GM23338 (cell line): ENCODE data around the gene STX1B. TPM values are rescaled to one million over a fixed set of nuclear protein-coding genes. Genes with fewer than 3 reads are reported as not detected.

ENCODE experiments used
- ATAC-seq: fragments of 200-7000 bp; cut with Tn5 transposase; 3 replicates; pipeline ENCODE4 v1.9.1; 2020
- DNase-seq: peaks from one replicate; pipeline ENCODE4 v3.0.0-alpha.2; 2015; ENCODE audit warnings: low spot score
- H2AFZ ChIP-seq: fragments of 200-600 bp; sonication (generic); 2 replicates; pipeline ENCODE4 v1.8.0; 2016; ENCODE audit warnings: antibody characterized with exemption, mild to moderate bottlenecking, moderate library complexity
- H3F3A ChIP-seq: fragments of 200-600 bp; sonication (generic); replicated peaks from 2 replicates; pipeline ENCODE4 v1.8.0; 2017; ENCODE audit warnings: antibody characterized with exemption, mixed run types, low read depth
- H3K27ac ChIP-seq: fragments of 200-600 bp; sonication (generic); 2 replicates; pipeline ENCODE4 v1.6.1; 2016; ENCODE audit warnings: low read depth
- H3K27me3 ChIP-seq: fragments of 200-600 bp; sonication (generic); 2 replicates; pipeline ENCODE4 v1.8.0; 2016; ENCODE audit warnings: mild to moderate bottlenecking, mixed run types, moderate library complexity; ENCODE audit not compliant: insufficient read depth
- H3K36me3 ChIP-seq: fragments of 200-600 bp; sonication (generic); 2 replicates; pipeline ENCODE4 v1.8.0; 2016; ENCODE audit warnings: mild to moderate bottlenecking; ENCODE audit not compliant: insufficient read depth
- H3K4me1 ChIP-seq: fragments of 200-600 bp; sonication (generic); 2 replicates; pipeline ENCODE4 v1.8.0; 2016; ENCODE audit warnings: mild to moderate bottlenecking, moderate library complexity; ENCODE audit not compliant: insufficient read depth
- H3K4me2 ChIP-seq: fragments of 200-600 bp; sonication (generic); 2 replicates; pipeline ENCODE4 v1.7.1; 2017; ENCODE audit warnings: mixed run types
- H3K4me3 ChIP-seq: fragments of 200-600 bp; sonication (generic); 2 replicates; pipeline ENCODE4 v1.6.1; 2016; ENCODE audit warnings: mixed run types
- H3K79me2 ChIP-seq: fragments of 200-600 bp; sonication (generic); replicated peaks from 2 replicates; pipeline ENCODE4 v1.8.0; 2017; ENCODE audit warnings: mild to moderate bottlenecking; ENCODE audit not compliant: insufficient read depth
- H3K9me2 ChIP-seq: fragments of 200-600 bp; sonication (generic); 2 replicates; pipeline ENCODE4 v1.8.0; 2017; ENCODE audit not compliant: insufficient read depth
- H4K20me1 ChIP-seq: fragments of 200-600 bp; sonication (generic); replicated peaks from 2 replicates; pipeline ENCODE4 v1.8.0; 2017; ENCODE audit warnings: mild to moderate bottlenecking; ENCODE audit not compliant: insufficient read depth
- H3K27ac Mint-ChIP-seq: 2 replicates; pipeline ENCODE4 v1.8.0; 2020; ENCODE audit warnings: inconsistent platforms, mild to moderate bottlenecking, moderate library complexity, mixed read lengths
- H3K27me3 Mint-ChIP-seq: 3 replicates; pipeline ENCODE4 v1.8.0; 2022; ENCODE audit warnings: low read depth, mild to moderate bottlenecking, moderate library complexity, mixed read lengths, inconsistent platforms; ENCODE audit not compliant: insufficient read depth, poor library complexity
- H3K36me3 Mint-ChIP-seq: 3 replicates; pipeline ENCODE4 v1.8.0; 2021; ENCODE audit warnings: low read depth, mild to moderate bottlenecking, inconsistent platforms, moderate library complexity, mixed read lengths
- H3K4me1 Mint-ChIP-seq: 3 replicates; pipeline ENCODE4 v1.8.0; 2020; ENCODE audit warnings: mild to moderate bottlenecking, inconsistent platforms, mixed read lengths
- H3K4me3 Mint-ChIP-seq: 3 replicates; pipeline ENCODE4 v1.8.0; 2021; ENCODE audit warnings: moderate library complexity, mild to moderate bottlenecking, inconsistent platforms, mixed read lengths
- H3K9me3 Mint-ChIP-seq: 3 replicates; pipeline ENCODE4 v1.8.0; 2020; ENCODE audit warnings: moderate library complexity, mild to moderate bottlenecking, inconsistent platforms, mixed read lengths
- CREB1 ChIP-seq: fragments of 250-450 bp; sonication (Bioruptor Pico); IDR thresholded peaks from 2 replicates; pipeline ENCODE4 v1.5.0; 2020; ENCODE audit warnings: low read depth, mild to moderate bottlenecking, moderate library complexity
- EZH2 ChIP-seq: fragments of 200-600 bp; sonication (generic); IDR thresholded peaks from one replicate; pipeline ENCODE4 v1.8.0; 2017; ENCODE audit warnings: antibody characterized with exemption, mild to moderate bottlenecking, low read depth; ENCODE audit not compliant: unreplicated experiment
- ZNF331 ChIP-seq: fragments of 250-450 bp; sonication (Bioruptor Pico); IDR thresholded peaks from 2 replicates; pipeline ENCODE4 v1.5.0; 2020; ENCODE audit warnings: low read depth, mild to moderate bottlenecking, moderate library complexity
- polyA plus RNA-seq: library from polyadenylated mRNA; unstranded; fragments of >200 nt; fragmentation: Nextera tagmentation; extraction: Ambion mirVana; gene quantifications from 2 replicates; pipeline ENCODE4 v1.2.1, GENCODE V29; 2016
- total RNA-seq: library from RNA; depleted of rRNA; stranded (reverse); fragments of >200 nt; shearing (Covaris generic); gene quantifications from 2 replicates; pipeline ENCODE4 v1.2.3, GENCODE V29; 2014
- TF ChIP-seq, protein P1 (sequence below): fragments of 250-450 bp; sonication (Bioruptor Pico); IDR thresholded peaks from 2 replicates; pipeline ENCODE4 v1.5.0; 2020; ENCODE audit warnings: mild to moderate bottlenecking, moderate library complexity
- TF ChIP-seq, protein P2 (sequence below): IDR thresholded peaks from one replicate; pipeline ENCODE4 v1.6.1; 2018; ENCODE audit warnings: antibody characterized with exemption; ENCODE audit not compliant: unreplicated experiment
- TF ChIP-seq, protein P3 (sequence below): IDR thresholded peaks from 2 replicates; pipeline ENCODE4 v1.6.1; 2016; ENCODE audit warnings: antibody characterized with exemption
- TF ChIP-seq, protein P4 (sequence below), 2 experiments: fragments of 200-600 bp in 1 of 2; sonication (generic) in 1 of 2; conservative IDR thresholded peaks; 2 replicates each; pipeline versions ENCODE4 v1.5.1 to v1.6.1; 2016 to 2017; ENCODE audit warnings: antibody characterized with exemption in 2 of 2, low read depth in 2 of 2, mild to moderate bottlenecking in 2 of 2, moderate library complexity in 1 of 2

Gene STX1B
- total and polyA plus RNA-seq, 2 experiments from 2014 or later: 1.7 to 9.5 TPM

DNA sequence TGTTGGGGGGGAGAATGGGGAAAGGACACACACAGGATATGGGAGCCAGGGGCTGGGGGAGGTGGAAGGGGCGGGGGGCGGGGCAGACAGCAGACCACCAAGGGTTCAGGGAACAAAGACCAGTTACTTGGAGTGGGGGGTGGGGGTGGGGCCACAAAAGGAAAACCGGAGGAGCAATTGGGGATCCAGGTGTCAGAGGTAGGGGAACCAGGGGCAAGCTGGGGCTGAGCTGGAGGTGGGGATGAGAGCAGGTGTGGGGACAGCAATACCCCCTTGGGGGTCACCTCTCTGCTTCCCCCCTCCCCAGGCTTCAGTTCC is 62.9 kb downstream of the STX1B start:
- TF ChIP-seq, protein P1, sequence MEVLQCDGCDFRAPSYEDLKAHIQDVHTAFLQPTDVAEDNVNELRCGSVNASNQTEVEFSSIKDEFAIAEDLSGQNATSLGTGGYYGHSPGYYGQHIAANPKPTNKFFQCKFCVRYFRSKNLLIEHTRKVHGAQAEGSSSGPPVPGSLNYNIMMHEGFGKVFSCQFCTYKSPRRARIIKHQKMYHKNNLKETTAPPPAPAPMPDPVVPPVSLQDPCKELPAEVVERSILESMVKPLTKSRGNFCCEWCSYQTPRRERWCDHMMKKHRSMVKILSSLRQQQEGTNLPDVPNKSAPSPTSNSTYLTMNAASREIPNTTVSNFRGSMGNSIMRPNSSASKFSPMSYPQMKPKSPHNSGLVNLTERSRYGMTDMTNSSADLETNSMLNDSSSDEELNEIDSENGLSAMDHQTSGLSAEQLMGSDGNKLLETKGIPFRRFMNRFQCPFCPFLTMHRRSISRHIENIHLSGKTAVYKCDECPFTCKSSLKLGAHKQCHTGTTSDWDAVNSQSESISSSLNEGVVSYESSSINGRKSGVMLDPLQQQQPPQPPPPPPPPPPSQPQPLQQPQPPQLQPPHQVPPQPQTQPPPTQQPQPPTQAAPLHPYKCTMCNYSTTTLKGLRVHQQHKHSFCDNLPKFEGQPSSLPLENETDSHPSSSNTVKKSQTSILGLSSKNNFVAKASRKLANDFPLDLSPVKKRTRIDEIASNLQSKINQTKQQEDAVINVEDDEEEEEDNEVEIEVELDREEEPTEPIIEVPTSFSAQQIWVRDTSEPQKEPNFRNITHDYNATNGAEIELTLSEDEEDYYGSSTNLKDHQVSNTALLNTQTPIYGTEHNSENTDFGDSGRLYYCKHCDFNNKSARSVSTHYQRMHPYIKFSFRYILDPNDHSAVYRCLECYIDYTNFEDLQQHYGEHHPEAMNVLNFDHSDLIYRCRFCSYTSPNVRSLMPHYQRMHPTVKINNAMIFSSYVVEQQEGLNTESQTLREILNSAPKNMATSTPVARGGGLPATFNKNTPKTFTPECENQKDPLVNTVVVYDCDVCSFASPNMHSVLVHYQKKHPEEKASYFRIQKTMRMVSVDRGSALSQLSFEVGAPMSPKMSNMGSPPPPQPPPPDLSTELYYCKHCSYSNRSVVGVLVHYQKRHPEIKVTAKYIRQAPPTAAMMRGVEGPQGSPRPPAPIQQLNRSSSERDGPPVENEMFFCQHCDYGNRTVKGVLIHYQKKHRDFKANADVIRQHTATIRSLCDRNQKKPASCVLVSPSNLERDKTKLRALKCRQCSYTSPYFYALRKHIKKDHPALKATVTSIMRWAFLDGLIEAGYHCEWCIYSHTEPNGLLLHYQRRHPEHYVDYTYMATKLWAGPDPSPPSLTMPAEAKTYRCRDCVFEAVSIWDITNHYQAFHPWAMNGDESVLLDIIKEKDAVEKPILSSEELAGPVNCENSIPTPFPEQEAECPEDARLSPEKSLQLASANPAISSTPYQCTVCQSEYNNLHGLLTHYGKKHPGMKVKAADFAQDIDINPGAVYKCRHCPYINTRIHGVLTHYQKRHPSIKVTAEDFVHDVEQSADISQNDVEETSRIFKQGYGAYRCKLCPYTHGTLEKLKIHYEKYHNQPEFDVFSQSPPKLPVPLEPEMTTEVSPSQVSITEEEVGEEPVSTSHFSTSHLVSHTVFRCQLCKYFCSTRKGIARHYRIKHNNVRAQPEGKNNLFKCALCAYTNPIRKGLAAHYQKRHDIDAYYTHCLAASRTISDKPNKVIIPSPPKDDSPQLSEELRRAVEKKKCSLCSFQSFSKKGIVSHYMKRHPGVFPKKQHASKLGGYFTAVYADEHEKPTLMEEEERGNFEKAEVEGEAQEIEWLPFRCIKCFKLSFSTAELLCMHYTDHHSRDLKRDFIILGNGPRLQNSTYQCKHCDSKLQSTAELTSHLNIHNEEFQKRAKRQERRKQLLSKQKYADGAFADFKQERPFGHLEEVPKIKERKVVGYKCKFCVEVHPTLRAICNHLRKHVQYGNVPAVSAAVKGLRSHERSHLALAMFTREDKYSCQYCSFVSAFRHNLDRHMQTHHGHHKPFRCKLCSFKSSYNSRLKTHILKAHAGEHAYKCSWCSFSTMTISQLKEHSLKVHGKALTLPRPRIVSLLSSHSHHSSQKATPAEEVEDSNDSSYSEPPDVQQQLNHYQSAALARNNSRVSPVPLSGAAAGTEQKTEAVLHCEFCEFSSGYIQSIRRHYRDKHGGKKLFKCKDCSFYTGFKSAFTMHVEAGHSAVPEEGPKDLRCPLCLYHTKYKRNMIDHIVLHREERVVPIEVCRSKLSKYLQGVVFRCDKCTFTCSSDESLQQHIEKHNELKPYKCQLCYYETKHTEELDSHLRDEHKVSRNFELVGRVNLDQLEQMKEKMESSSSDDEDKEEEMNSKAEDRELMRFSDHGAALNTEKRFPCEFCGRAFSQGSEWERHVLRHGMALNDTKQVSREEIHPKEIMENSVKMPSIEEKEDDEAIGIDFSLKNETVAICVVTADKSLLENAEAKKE (CRISPR knock-in tag): no peak
- TF ChIP-seq, protein P2, sequence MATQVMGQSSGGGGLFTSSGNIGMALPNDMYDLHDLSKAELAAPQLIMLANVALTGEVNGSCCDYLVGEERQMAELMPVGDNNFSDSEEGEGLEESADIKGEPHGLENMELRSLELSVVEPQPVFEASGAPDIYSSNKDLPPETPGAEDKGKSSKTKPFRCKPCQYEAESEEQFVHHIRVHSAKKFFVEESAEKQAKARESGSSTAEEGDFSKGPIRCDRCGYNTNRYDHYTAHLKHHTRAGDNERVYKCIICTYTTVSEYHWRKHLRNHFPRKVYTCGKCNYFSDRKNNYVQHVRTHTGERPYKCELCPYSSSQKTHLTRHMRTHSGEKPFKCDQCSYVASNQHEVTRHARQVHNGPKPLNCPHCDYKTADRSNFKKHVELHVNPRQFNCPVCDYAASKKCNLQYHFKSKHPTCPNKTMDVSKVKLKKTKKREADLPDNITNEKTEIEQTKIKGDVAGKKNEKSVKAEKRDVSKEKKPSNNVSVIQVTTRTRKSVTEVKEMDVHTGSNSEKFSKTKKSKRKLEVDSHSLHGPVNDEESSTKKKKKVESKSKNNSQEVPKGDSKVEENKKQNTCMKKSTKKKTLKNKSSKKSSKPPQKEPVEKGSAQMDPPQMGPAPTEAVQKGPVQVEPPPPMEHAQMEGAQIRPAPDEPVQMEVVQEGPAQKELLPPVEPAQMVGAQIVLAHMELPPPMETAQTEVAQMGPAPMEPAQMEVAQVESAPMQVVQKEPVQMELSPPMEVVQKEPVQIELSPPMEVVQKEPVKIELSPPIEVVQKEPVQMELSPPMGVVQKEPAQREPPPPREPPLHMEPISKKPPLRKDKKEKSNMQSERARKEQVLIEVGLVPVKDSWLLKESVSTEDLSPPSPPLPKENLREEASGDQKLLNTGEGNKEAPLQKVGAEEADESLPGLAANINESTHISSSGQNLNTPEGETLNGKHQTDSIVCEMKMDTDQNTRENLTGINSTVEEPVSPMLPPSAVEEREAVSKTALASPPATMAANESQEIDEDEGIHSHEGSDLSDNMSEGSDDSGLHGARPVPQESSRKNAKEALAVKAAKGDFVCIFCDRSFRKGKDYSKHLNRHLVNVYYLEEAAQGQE: no peak
- no peak for TF ChIP-seq EZH2
- no peak for TF ChIP-seq CREB1
- TF ChIP-seq, protein P3, sequence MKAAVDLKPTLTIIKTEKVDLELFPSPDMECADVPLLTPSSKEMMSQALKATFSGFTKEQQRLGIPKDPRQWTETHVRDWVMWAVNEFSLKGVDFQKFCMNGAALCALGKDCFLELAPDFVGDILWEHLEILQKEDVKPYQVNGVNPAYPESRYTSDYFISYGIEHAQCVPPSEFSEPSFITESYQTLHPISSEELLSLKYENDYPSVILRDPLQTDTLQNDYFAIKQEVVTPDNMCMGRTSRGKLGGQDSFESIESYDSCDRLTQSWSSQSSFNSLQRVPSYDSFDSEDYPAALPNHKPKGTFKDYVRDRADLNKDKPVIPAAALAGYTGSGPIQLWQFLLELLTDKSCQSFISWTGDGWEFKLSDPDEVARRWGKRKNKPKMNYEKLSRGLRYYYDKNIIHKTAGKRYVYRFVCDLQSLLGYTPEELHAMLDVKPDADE: no peak
- no peak for TF ChIP-seq ZNF331 (CRISPR knock-in tag)
- TF ChIP-seq, protein P4, sequence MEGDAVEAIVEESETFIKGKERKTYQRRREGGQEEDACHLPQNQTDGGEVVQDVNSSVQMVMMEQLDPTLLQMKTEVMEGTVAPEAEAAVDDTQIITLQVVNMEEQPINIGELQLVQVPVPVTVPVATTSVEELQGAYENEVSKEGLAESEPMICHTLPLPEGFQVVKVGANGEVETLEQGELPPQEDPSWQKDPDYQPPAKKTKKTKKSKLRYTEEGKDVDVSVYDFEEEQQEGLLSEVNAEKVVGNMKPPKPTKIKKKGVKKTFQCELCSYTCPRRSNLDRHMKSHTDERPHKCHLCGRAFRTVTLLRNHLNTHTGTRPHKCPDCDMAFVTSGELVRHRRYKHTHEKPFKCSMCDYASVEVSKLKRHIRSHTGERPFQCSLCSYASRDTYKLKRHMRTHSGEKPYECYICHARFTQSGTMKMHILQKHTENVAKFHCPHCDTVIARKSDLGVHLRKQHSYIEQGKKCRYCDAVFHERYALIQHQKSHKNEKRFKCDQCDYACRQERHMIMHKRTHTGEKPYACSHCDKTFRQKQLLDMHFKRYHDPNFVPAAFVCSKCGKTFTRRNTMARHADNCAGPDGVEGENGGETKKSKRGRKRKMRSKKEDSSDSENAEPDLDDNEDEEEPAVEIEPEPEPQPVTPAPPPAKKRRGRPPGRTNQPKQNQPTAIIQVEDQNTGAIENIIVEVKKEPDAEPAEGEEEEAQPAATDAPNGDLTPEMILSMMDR (conservative IDR thresholded peaks at IDR 0.05; ENCODE audit: low read depth in 2 of 2): no peak
- H3K4me3 ChIP-seq: peak overlapping the region; percentile 63
- H3K79me2 ChIP-seq: peaks cover 15% of the 10 kb centered on the region; the same call in 1 of the 2 replicates
- no peaks in the 10 kb centered on the region for H3K27me3 ChIP-seq
- peaks cover 16% of the 10 kb centered on the region for H3K36me3 ChIP-seq
- H4K20me1 ChIP-seq: peaks cover 9% of the 10 kb centered on the region
- H3K27ac ChIP-seq: peak overlapping the region; percentile 95
- Mint-ChIP-seq H3K27ac (peak overlapping the region; percentile 99), H3K4me1 (peaks cover 32% of the 10 kb centered on the region), H3K27me3 (peaks cover 25% of the 10 kb centered on the region), H3K4me3 (peak overlapping the region; percentile 79), H3K9me3 (no peaks in the 10 kb centered on the region), H3K36me3 (peaks cover 33% of the 10 kb centered on the region)
- H3K4me2 ChIP-seq: peak overlapping the region; percentile 88
- ATAC-seq (peak; percentile 0; the same call in 2 of the 3 replicates), DNase-seq (peak; percentile 65)
- peaks cover 8% of the 10 kb centered on the region for H3K4me1 ChIP-seq
- no peak overlapping the region for H2AFZ ChIP-seq
- peaks cover 22% of the 10 kb centered on the region for H3F3A ChIP-seq
- no peaks in the 10 kb centered on the region for H3K9me2 ChIP-seq
